HFFc6 (cell line): ENCODE data around the gene HSBP1L1. TPM values are rescaled to one million over a fixed set of nuclear protein-coding genes. Genes with fewer than 3 reads are reported as not detected.

Experiments used
- DNase-seq: peaks from one replicate; pipeline ENCODE4 v3.0.0-alpha.2; 2018
- H3K27ac Mint-ChIP-seq: 2 replicates; pipeline ENCODE4 v1.8.0; 2020; ENCODE audit warnings: mild to moderate bottlenecking, mixed read lengths
- H3K27me3 Mint-ChIP-seq: 2 replicates; pipeline ENCODE4 v1.8.0; 2021; ENCODE audit warnings: mild to moderate bottlenecking, moderate library complexity, mixed read lengths; ENCODE audit not compliant: insufficient read depth
- H3K36me3 Mint-ChIP-seq: 2 replicates; pipeline ENCODE4 v1.8.0; 2021; ENCODE audit warnings: low read depth, mixed read lengths
- H3K4me1 Mint-ChIP-seq: 2 replicates; pipeline ENCODE4 v1.8.0; 2020; ENCODE audit warnings: low read depth, mixed read lengths
- H3K4me3 Mint-ChIP-seq: 2 replicates; pipeline ENCODE4 v1.8.0; 2020; ENCODE audit warnings: mild to moderate bottlenecking, moderate library complexity, mixed read lengths
- H3K9me3 Mint-ChIP-seq: 2 replicates; pipeline ENCODE4 v1.8.0; 2020; ENCODE audit warnings: mild to moderate bottlenecking, mixed read lengths
- total RNA-seq, 6 experiments: library from RNA; stranded (reverse); fragmentation: NEBNext Ultra II Directional; extraction: Animal tissue kit (Norgen Biotek cat#: 25700); gene quantifications; 2 replicates in 1 of 6; 3 replicates in 5 of 6; pipeline ENCODE4 v1.2.3, GENCODE V29; 2021
- TF ChIP-seq, protein P1 (sequence below): fragments of 200-600 bp; sonication (generic); IDR thresholded peaks from 2 replicates; pipeline ENCODE4 v1.5.0; 2021; ENCODE audit warnings: antibody characterized with exemption, mild to moderate bottlenecking

The HSBP1L1 gene
- total RNA-seq, 6 experiments from 2014 or later = 20.7 to 25.6 (median 21.6) TPM

DNA sequence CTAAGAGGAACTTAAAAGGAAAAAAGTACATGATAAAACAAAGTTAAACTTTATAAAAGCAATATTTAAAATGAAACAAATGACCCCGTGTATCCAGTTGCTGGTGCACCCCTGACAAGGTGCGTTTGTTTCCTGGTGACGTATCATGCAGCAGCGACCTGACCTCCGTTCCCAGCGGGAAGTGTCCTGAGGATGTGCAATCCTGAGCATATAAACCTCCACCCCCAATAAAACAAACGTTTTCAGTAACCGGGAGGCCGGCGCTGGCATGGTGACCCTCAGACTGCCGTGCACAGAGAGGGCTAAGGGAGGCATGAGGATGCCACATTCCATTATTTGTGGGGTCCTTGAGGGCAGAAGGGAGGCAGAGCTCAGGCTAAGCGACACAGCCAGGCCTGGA is 27.8 kb upstream of the HSBP1L1 start:
- H3K27ac Mint-ChIP-seq = no peak overlapping the region
- peaks cover 25% of the 10 kb centered on the region for H3K9me3 Mint-ChIP-seq
- H3K4me1 Mint-ChIP-seq = peaks cover 16% of the 10 kb centered on the region; the same call in 1 of the 2 replicates
- peaks cover 5% of the 10 kb centered on the region for H3K27me3 Mint-ChIP-seq
- no peak for DNase-seq
- no peak overlapping the region for H3K4me3 Mint-ChIP-seq
- peaks cover 70% of the 10 kb centered on the region for H3K36me3 Mint-ChIP-seq
- TF ChIP-seq, protein P1, sequence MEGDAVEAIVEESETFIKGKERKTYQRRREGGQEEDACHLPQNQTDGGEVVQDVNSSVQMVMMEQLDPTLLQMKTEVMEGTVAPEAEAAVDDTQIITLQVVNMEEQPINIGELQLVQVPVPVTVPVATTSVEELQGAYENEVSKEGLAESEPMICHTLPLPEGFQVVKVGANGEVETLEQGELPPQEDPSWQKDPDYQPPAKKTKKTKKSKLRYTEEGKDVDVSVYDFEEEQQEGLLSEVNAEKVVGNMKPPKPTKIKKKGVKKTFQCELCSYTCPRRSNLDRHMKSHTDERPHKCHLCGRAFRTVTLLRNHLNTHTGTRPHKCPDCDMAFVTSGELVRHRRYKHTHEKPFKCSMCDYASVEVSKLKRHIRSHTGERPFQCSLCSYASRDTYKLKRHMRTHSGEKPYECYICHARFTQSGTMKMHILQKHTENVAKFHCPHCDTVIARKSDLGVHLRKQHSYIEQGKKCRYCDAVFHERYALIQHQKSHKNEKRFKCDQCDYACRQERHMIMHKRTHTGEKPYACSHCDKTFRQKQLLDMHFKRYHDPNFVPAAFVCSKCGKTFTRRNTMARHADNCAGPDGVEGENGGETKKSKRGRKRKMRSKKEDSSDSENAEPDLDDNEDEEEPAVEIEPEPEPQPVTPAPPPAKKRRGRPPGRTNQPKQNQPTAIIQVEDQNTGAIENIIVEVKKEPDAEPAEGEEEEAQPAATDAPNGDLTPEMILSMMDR = no peak

DNA sequence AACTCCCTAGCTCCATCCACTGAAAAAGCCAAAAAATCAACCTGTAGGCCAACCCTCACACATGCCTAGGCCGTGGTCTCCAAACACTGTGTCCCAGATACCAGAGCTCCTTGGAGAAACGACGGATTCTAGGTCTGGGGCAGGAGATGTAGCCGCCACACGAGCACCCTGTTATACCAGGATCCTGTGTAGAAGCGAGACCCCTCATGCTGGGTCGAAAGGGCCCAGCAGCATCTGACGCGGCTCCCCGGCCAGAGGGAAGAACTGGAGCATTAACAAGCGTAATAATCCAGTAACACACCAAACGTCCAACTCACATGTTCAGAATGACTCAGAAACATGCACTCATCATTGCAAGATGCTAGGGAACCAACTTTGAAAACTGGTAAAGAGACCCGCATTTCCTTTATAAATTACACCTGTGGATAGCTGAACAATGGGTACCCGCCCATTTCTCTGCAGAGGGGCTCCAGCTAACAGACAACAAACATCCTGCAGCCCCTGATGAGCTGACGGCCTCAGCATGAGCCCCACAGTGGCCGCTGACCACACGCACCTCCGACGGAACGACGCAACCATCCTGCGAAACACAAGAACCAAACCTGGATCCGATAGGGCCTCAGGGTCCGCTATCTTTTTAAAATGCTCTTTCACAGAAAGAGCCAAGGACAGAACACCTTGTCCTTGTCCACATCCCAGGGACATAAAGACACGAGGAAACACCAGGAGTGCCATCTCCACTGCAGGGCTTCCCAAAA is 27.2 kb upstream of the HSBP1L1 start:
- H3K4me3 Mint-ChIP-seq = no peak overlapping the region
- peaks cover 20% of the 10 kb centered on the region for H3K9me3 Mint-ChIP-seq
- DNase-seq = no peak
- no peak overlapping the region for H3K27ac Mint-ChIP-seq
- peaks cover 70% of the 10 kb centered on the region for H3K36me3 Mint-ChIP-seq
- H3K27me3 Mint-ChIP-seq = peaks cover 5% of the 10 kb centered on the region
- TF ChIP-seq, protein P1 = no peak
- H3K4me1 Mint-ChIP-seq = peaks cover 16% of the 10 kb centered on the region; the same call in 1 of the 2 replicates

DNA sequence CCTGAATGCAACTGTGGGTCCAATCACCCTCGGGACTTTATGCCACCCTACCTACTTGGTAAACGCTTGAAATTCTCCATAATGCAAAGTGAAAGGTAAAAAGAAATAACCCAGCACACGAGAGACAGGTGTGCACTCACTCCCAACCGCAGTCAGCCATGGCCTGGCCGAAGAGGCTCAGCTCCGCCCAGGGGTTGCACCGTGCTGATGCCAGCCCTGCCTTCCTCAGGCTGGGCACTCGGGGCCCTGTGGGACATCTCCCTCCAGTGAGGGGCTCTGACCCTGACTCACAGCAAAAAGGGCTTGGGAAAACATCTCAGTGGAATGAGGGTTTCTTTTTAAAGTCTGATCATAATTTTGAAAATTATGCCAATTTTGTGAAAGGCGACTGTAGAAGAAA is 26.2 kb upstream of the HSBP1L1 start:
- H3K4me1 Mint-ChIP-seq = peaks cover 16% of the 10 kb centered on the region; the same call in 1 of the 2 replicates
- H3K9me3 Mint-ChIP-seq = peaks cover 11% of the 10 kb centered on the region
- peaks cover 62% of the 10 kb centered on the region for H3K36me3 Mint-ChIP-seq
- no peak for DNase-seq
- TF ChIP-seq, protein P1 = no peak
- no peak overlapping the region for H3K27ac Mint-ChIP-seq
- H3K27me3 Mint-ChIP-seq = peaks cover 3% of the 10 kb centered on the region; the same call in 1 of the 2 replicates
- no peak overlapping the region for H3K4me3 Mint-ChIP-seq

DNA sequence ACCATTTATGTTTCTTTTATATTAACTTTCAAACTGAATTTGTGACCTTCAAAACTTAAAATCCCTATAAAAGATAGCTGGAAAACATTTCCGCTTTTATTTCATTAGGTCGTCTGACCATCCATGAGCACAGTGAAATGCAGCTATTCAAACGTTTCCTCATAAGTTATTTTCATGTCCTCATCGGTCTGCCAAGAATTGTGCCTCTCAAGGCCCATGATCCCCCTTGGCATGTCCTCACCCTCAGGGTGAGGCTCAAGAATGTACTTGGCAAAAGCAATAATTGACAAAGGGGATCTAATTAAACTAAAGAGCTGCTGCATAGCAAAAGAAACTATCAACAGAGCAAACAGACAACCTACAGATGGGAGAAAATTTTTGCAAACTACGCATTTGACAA is 25.3 kb upstream of the HSBP1L1 start:
- Mint-ChIP-seq H3K4me3 (no peak overlapping the region), H3K9me3 (peaks cover 3% of the 10 kb centered on the region; the same call in 1 of the 2 replicates), H3K27me3 (peaks cover 3% of the 10 kb centered on the region; the same call in 1 of the 2 replicates), H3K27ac (no peak overlapping the region), H3K4me1 (peaks cover 7% of the 10 kb centered on the region; the same call in 1 of the 2 replicates), H3K36me3 (peaks cover 53% of the 10 kb centered on the region)
- DNase-seq = no peak
- TF ChIP-seq, protein P1 = no peak

DNA sequence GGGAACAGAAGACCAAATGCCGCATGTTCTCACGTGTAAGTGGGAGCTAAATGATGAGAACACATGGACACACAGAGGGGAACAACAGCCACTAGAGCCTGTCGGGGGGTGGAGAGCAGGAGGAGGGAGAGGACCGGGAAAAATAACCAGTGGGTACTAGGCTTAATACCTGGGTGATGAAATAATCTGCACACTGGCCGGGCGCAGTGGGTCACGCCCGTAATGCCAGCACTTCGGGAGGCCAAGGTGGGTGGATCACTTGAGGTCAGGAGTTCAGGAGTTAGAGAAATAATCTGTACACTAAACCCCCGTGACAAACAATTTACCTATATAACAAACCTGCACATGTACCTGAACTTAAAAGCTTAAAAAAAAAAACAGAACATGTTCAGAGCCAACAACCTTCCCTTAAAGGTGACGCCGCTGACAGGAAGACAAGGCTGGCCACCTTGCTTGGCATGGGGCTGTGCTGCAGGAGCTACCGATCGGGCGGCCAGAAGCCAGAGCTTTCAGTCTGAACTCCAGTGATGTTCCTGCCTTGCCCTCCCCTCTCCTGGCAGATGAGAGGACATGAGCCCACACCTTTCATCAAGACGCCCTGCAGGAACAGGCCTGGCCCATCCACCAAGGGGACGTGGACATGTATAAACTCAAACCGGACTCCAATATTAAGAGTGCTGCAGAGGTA is 24.2 kb upstream of the HSBP1L1 start:
- H3K36me3 Mint-ChIP-seq = peaks cover 41% of the 10 kb centered on the region
- peaks cover 3% of the 10 kb centered on the region; the same call in 1 of the 2 replicates for H3K27me3 Mint-ChIP-seq
- DNase-seq = no peak
- H3K4me1 Mint-ChIP-seq = peaks cover 10% of the 10 kb centered on the region; the same call in 1 of the 2 replicates
- no peaks in the 10 kb centered on the region for H3K9me3 Mint-ChIP-seq
- H3K27ac Mint-ChIP-seq = no peak overlapping the region
- no peak overlapping the region for H3K4me3 Mint-ChIP-seq
- TF ChIP-seq, protein P1 = no peak
